ENCODE results near the gene CD160.

DNA sequence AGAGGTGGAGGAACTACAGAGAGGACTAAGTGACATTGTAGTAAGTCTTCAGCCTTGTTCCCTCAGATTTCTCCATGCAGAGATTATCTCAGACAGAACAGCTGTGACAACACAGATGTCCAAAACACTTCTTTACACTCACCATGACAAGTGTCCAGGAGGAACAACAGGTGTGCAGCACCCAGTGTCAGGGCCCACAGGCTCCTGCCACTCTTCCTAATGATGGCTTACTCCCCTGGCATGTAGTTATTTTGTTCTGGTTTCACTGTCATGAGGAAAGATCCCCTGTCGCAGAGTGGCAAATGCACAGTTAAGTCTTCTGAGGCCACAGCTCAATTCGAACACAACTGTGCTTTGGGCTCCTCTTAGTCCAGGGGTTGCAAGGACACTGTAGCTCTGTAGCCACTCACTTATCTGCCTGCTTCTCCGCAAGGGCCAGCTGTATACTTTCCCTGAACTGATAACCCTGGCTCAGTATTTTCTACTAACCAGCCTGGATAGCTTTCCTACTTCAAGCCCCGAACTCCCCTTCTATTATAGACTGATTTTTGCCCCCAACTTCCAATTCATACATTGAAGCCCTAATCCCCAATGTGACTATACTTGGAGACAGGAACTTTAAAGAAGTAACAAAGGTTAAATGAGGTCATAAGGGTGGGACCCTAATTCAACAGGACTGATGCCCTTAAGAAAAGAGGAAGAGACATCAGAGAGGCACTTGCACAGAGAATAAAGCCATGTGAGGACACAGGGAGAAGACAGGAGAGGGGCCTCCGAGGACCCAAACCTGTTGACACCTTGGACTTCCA, 23.3 kb upstream of the CD160 start:
- no peak for TF ChIP-seq POLR2AphosphoS5 (IDR thresholded peaks at IDR 0.05; ENCODE audit: low read depth, low read length)
- TF ChIP-seq, protein P1, sequence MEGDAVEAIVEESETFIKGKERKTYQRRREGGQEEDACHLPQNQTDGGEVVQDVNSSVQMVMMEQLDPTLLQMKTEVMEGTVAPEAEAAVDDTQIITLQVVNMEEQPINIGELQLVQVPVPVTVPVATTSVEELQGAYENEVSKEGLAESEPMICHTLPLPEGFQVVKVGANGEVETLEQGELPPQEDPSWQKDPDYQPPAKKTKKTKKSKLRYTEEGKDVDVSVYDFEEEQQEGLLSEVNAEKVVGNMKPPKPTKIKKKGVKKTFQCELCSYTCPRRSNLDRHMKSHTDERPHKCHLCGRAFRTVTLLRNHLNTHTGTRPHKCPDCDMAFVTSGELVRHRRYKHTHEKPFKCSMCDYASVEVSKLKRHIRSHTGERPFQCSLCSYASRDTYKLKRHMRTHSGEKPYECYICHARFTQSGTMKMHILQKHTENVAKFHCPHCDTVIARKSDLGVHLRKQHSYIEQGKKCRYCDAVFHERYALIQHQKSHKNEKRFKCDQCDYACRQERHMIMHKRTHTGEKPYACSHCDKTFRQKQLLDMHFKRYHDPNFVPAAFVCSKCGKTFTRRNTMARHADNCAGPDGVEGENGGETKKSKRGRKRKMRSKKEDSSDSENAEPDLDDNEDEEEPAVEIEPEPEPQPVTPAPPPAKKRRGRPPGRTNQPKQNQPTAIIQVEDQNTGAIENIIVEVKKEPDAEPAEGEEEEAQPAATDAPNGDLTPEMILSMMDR (IDR thresholded peaks at IDR 0.05) = no peak
- TF ChIP-seq SIN3A (IDR thresholded peaks at IDR 0.05; ENCODE audit: borderline replicate concordance, insufficient read depth, low read depth, low read length) = no peak
- TF ChIP-seq, protein P2, sequence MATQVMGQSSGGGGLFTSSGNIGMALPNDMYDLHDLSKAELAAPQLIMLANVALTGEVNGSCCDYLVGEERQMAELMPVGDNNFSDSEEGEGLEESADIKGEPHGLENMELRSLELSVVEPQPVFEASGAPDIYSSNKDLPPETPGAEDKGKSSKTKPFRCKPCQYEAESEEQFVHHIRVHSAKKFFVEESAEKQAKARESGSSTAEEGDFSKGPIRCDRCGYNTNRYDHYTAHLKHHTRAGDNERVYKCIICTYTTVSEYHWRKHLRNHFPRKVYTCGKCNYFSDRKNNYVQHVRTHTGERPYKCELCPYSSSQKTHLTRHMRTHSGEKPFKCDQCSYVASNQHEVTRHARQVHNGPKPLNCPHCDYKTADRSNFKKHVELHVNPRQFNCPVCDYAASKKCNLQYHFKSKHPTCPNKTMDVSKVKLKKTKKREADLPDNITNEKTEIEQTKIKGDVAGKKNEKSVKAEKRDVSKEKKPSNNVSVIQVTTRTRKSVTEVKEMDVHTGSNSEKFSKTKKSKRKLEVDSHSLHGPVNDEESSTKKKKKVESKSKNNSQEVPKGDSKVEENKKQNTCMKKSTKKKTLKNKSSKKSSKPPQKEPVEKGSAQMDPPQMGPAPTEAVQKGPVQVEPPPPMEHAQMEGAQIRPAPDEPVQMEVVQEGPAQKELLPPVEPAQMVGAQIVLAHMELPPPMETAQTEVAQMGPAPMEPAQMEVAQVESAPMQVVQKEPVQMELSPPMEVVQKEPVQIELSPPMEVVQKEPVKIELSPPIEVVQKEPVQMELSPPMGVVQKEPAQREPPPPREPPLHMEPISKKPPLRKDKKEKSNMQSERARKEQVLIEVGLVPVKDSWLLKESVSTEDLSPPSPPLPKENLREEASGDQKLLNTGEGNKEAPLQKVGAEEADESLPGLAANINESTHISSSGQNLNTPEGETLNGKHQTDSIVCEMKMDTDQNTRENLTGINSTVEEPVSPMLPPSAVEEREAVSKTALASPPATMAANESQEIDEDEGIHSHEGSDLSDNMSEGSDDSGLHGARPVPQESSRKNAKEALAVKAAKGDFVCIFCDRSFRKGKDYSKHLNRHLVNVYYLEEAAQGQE (IDR thresholded peaks at IDR 0.05; ENCODE audit: insufficient read depth in 1 of 2, low read depth in 2 of 2, low read length in 1 of 2) = no peak
- TF ChIP-seq TCF7L2 (IDR thresholded peaks at IDR 0.05; ENCODE audit: low read depth, low read length) = no peak
